ENCODE measurements around the gene EXD2.
"Not testable (repeated sequence)": the region's sequence is repeated elsewhere in the genome, so short reads cannot be mapped to it uniquely, and the experiment has no call there.

Gene EXD2

GRCh38 chr14:69191340-69192111 is at the start of gene EXD2:
EXD2 (plus strand) TSS chr14:69191498; CDS start chr14:69209471, 17,973 bp downstream.
- peak; percentile 93 for DNase-seq

- DNase-seq: no peak
Observed at GRCh38 chr14:69141550-69141949, 49.7 kb upstream of the EXD2 start.

GRCh38 chr14:69142101-69142500 is 49.2 kb upstream of the EXD2 start:
- DNase-seq: no peak

GRCh38 chr14:69149461-69150244 is 41.6 kb upstream of the EXD2 start:
- no peak for DNase-seq

GRCh38 chr14:69151458-69152180 is 39.7 kb upstream of the EXD2 start:
- peak; percentile 81 for DNase-seq

- peak; percentile 73 for DNase-seq
Observed at GRCh38 chr14:69152181-69152901, 39.0 kb upstream of the EXD2 start.

GRCh38 chr14:69152902-69153151 is 38.5 kb upstream of the EXD2 start, which contains the start of gene DCAF5:
DCAF5 (minus strand) TSS chr14:69153119; CDS start chr14:69152978, 141 bp downstream.
- DNase-seq: peak; percentile 98

- no peak for DNase-seq
Observed at GRCh38 chr14:69153152-69153872, 38.0 kb upstream of the EXD2 start.

GRCh38 chr14:69153873-69154270 is 37.4 kb upstream of the EXD2 start:
- DNase-seq: peak; percentile 47

GRCh38 chr14:69154779-69155178 is 36.5 kb upstream of the EXD2 start:
- no peak for DNase-seq

GRCh38 chr14:69156224-69156623 is 35.1 kb upstream of the EXD2 start:
- no peak for DNase-seq

GRCh38 chr14:69161590-69161989 is 29.7 kb upstream of the EXD2 start:
- no peak for DNase-seq

- not testable (repeated sequence) for DNase-seq
Observed at GRCh38 chr14:69165787-69166186, 25.5 kb upstream of the EXD2 start.

- peak; percentile 17 for DNase-seq
Observed at GRCh38 chr14:69170839-69171238, 20.5 kb upstream of the EXD2 start.

GRCh38 chr14:69171569-69171968 is 19.7 kb upstream of the EXD2 start:
- DNase-seq: no peak

GRCh38 chr14:69175130-69175529 is 16.2 kb upstream of the EXD2 start:
- DNase-seq: no peak

- no peak for DNase-seq
Observed at GRCh38 chr14:69181491-69181890, 9.8 kb upstream of the EXD2 start.

- not testable (repeated sequence) for DNase-seq
Observed at GRCh38 chr14:69182580-69182979, 8.7 kb upstream of the EXD2 start.

- peak; percentile 62 for DNase-seq
Observed at GRCh38 chr14:69183735-69184134, 7.6 kb upstream of the EXD2 start.

- no peak for DNase-seq
Observed at GRCh38 chr14:69190191-69190590, 1.1 kb upstream of the EXD2 start.

GRCh38 chr14:69193721-69194120 is 2.4 kb downstream of the EXD2 start:
- DNase-seq: no peak

- no peak for DNase-seq
Observed at GRCh38 chr14:69199786-69200185, 8.5 kb downstream of the EXD2 start.

Data from hematopoietic multipotent progenitor cell treated with erythropoietin and hydrocortisone succinate and interleukin-3 and kit ligand, for 6 days (in vitro differentiated cells).